ENCODE results near the gene DDX46.

Gene DDX46

GRCh38 chr5:134736173-134736812 is 22.3 kb upstream of the DDX46 start:
- no peak overlapping the region for H3K4me3 ChIP-seq (ENCODE audit: low read depth, low read length)
- TF ChIP-seq, protein P1, sequence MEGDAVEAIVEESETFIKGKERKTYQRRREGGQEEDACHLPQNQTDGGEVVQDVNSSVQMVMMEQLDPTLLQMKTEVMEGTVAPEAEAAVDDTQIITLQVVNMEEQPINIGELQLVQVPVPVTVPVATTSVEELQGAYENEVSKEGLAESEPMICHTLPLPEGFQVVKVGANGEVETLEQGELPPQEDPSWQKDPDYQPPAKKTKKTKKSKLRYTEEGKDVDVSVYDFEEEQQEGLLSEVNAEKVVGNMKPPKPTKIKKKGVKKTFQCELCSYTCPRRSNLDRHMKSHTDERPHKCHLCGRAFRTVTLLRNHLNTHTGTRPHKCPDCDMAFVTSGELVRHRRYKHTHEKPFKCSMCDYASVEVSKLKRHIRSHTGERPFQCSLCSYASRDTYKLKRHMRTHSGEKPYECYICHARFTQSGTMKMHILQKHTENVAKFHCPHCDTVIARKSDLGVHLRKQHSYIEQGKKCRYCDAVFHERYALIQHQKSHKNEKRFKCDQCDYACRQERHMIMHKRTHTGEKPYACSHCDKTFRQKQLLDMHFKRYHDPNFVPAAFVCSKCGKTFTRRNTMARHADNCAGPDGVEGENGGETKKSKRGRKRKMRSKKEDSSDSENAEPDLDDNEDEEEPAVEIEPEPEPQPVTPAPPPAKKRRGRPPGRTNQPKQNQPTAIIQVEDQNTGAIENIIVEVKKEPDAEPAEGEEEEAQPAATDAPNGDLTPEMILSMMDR (IDR thresholded peaks at IDR 0.05; ENCODE audit: borderline replicate concordance, insufficient read depth, low read depth, low read length), result no peak

DNA sequence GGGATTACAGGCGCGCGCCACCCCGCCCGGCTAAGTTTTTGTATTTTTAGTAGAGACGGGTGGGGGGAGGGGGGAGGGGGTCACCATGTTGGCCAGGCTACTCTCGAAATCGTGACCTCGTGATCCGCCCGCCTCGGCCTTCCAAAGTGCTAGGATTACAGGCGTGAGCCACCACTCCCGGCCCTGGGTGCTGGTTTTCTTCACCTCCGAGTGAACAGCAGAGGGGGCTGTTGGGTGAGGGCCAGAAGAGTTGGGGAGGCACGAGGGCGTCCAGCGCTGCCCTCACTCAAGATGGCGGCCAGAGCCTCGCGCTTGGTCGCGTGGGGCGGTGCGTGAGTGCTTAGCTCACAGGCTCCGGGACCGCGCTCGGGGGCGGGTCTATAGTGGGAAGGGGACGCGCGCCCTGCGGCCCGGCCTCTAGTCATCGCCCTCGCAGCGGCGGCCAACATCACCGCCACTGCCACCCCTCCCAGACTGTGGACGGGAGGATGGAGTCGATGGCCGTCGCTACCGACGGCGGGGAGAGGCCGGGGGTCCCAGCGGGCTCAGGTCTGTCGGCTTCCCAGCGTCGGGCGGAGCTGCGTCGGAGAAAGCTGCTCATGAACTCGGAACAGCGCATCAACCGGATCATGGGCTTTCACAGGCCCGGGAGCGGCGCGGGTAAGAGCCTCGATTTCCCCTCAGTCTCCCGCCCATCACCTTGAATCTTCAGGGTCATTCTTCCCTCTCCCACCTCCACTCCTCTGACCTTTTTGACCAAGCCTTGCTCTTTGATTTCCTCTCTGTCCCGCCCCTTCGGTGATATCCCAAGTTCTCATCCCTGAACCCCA is 20.2 kb upstream of the DDX46 start, which contains the start of gene CAMLG:
CAMLG (plus strand) TSS at position 416 of the 830 bp plus-strand sequence; CDS start at position 489, 73 bp downstream.
- TF ChIP-seq, protein P1 (IDR thresholded peaks at IDR 0.05; ENCODE audit: borderline replicate concordance, insufficient read depth, low read depth, low read length), result peak; percentile 81

GRCh38 chr5:134738963-134739661 is 19.5 kb upstream of the DDX46 start:
- TF ChIP-seq, protein P1 (IDR thresholded peaks at IDR 0.05; ENCODE audit: borderline replicate concordance, insufficient read depth, low read depth, low read length), result peak; percentile 23; the same call in 1 of the 2 replicates
- H3K4me3 ChIP-seq (ENCODE audit: low read depth, low read length), result peak overlapping the region; percentile 71

More for the DNA sequence above, 20.2 kb upstream of the DDX46 start, which contains the start of gene CAMLG:
- H3K4me3 ChIP-seq (ENCODE audit: low read depth, low read length), result peak within 1 kb of the TSS; percentile 71

GRCh38 chr5:134741052-134741451 is 17.5 kb upstream of the DDX46 start:
- TF ChIP-seq, protein P1 (IDR thresholded peaks at IDR 0.05; ENCODE audit: borderline replicate concordance, insufficient read depth, low read depth, low read length), result no peak
- no peak overlapping the region for H3K4me3 ChIP-seq (ENCODE audit: low read depth, low read length)

DNA sequence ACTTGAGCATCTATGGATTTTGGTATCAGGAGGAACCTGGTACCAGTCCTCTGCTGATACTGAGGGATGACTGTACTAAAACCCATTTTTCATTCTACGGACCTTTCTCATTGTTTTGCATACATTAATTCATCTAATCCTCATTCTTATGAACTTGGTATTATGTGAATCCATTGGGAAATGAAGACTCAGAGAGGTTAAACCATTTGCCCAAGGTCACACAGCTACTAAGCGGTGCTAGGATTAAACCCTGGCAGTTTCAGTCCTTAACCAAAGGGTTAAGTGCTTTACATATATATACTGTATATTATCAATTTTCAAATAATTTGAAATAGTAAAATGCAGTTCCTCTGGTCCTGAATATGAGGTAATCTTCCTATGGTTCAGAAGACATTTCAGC is 16.4 kb upstream of the DDX46 start:
- no peak overlapping the region for H3K4me3 ChIP-seq (ENCODE audit: low read depth, low read length)
- TF ChIP-seq, protein P1 (IDR thresholded peaks at IDR 0.05; ENCODE audit: borderline replicate concordance, insufficient read depth, low read depth, low read length), result no peak

GRCh38 chr5:134749415-134749814 is 9.2 kb upstream of the DDX46 start:
- TF ChIP-seq, protein P1 (IDR thresholded peaks at IDR 0.05; ENCODE audit: borderline replicate concordance, insufficient read depth, low read depth, low read length), result no peak
- no peak overlapping the region for H3K4me3 ChIP-seq (ENCODE audit: low read depth, low read length)

Data from GM12875 (cell line).